Activated B cell treated with CpG ODN at 0.5 μM for 24 hours (primary cell): ENCODE data around the gene ESPNL. TPM values are rescaled to one million over a fixed set of nuclear protein-coding genes. Genes with fewer than 3 reads are reported as not detected.

ENCODE experiments used
- ATAC-seq: fragments of 200-7000 bp; cut with Tn5 transposase; one replicate; pipeline ENCODE4 v1.10.0; 2021; ENCODE audit warnings: low read depth, mild to moderate bottlenecking, moderate library complexity
- CTCF ChIA-PET: fragments of 350-600 bp; sonication (Branson Sonifier 250); formaldehyde crosslinking; loops from one replicate; lab custom pipeline; 2021; ENCODE audit warnings: antibody characterized with exemption; lab: Charles Lee
- POLR2A ChIA-PET: fragments of 350-600 bp; sonication (Branson Sonifier 250); formaldehyde crosslinking; loops from one replicate; lab custom pipeline; 2021; ENCODE audit warnings: antibody characterized with exemption; lab: Charles Lee
- DNase-seq: peaks from one replicate; pipeline ENCODE4 v3.0.0; 2022
- H3K27ac Mint-ChIP-seq: one replicate; pipeline ENCODE4 v1.8.0; 2020; ENCODE audit warnings: mixed read lengths
- H3K27me3 Mint-ChIP-seq: one replicate; pipeline ENCODE4 v1.8.0; 2021; ENCODE audit warnings: mixed read lengths
- H3K36me3 Mint-ChIP-seq: one replicate; pipeline ENCODE4 v1.8.0; 2021; ENCODE audit warnings: low read depth, mixed read lengths
- H3K4me1 Mint-ChIP-seq: one replicate; pipeline ENCODE4 v1.8.0; 2021; ENCODE audit warnings: mixed read lengths
- H3K4me3 Mint-ChIP-seq: one replicate; pipeline ENCODE4 v1.8.0; 2020; ENCODE audit warnings: mild to moderate bottlenecking, mixed read lengths
- H3K9me3 Mint-ChIP-seq: one replicate; pipeline ENCODE4 v1.8.0; 2020; ENCODE audit warnings: mixed read lengths
- CTCF ChIP-seq: fragments of 200-600 bp; IDR thresholded peaks from one replicate; pipeline ENCODE4 v1.8.0; 2022; ENCODE audit warnings: antibody characterized with exemption, mild to moderate bottlenecking
- intact Hi-C: fragments of 100-400 bp; cut with micrococcal nuclease; formaldehyde crosslinking; loops from one replicate; pipeline ENCODE4 v1.15.1; 2024
- total RNA-seq: library from RNA; stranded (reverse); gene quantifications from 2 replicates; pipeline ENCODE4 v1.2.3, GENCODE V29; 2022

Gene ESPNL
- total RNA-seq, 1 donor from 2014 or later = 0.42 TPM

- no peak for TF ChIP-seq CTCF
- POLR2A ChIA-PET = no interaction called here
- DNase-seq = no peak
Observed at GRCh38 chr2:238146884-238147544, 46.9 kb downstream of the ESPNL start.

GRCh38 chr2:238148981-238149380 is 48.8 kb downstream of the ESPNL start:
- no peaks in the 10 kb centered on the region for H3K9me3 Mint-ChIP-seq
- intact Hi-C loops = no loop called here
- no peak overlapping the region for H3K4me3 Mint-ChIP-seq
- no peaks in the 10 kb centered on the region for H3K4me1 Mint-ChIP-seq
- CTCF ChIA-PET = no interaction called here
- no peak for TF ChIP-seq CTCF
- DNase-seq (no peak), ATAC-seq (no peak)
- H3K27ac Mint-ChIP-seq = no peak overlapping the region
- H3K27me3 Mint-ChIP-seq = no peaks in the 10 kb centered on the region
- no peaks in the 10 kb centered on the region for H3K36me3 Mint-ChIP-seq
- POLR2A ChIA-PET = no interaction called here

More at GRCh38 chr2:238146884-238147544, 46.9 kb downstream of the ESPNL start:
- no peaks in the 10 kb centered on the region for H3K9me3 Mint-ChIP-seq
- no peaks in the 10 kb centered on the region for H3K36me3 Mint-ChIP-seq
- H3K4me3 Mint-ChIP-seq = no peak overlapping the region
- no peak overlapping the region for H3K27ac Mint-ChIP-seq
- H3K4me1 Mint-ChIP-seq = no peaks in the 10 kb centered on the region
- CTCF ChIA-PET = no interaction called here
- H3K27me3 Mint-ChIP-seq = no peaks in the 10 kb centered on the region
- intact Hi-C loops = no loop called here
- ATAC-seq = no peak

GRCh38 chr2:238149841-238150572 is 49.9 kb downstream of the ESPNL start:
- intact Hi-C loops = no loop called here
- no peaks in the 10 kb centered on the region for H3K9me3 Mint-ChIP-seq
- no peaks in the 10 kb centered on the region for H3K4me1 Mint-ChIP-seq
- H3K36me3 Mint-ChIP-seq = no peaks in the 10 kb centered on the region
- DNase-seq = no peak
- H3K27ac Mint-ChIP-seq = no peak overlapping the region
- H3K27me3 Mint-ChIP-seq = no peaks in the 10 kb centered on the region
- no peak for ATAC-seq
- POLR2A ChIA-PET = no interaction called here
- CTCF ChIA-PET = no interaction called here
- TF ChIP-seq CTCF = no peak
- no peak overlapping the region for H3K4me3 Mint-ChIP-seq

GRCh38 chr2:238150686-238151085 is 50.5 kb downstream of the ESPNL start:
- H3K27ac Mint-ChIP-seq = no peak overlapping the region
- no peak for ATAC-seq
- H3K9me3 Mint-ChIP-seq = no peaks in the 10 kb centered on the region
- CTCF ChIA-PET = no interaction called here
- no peaks in the 10 kb centered on the region for H3K27me3 Mint-ChIP-seq
- POLR2A ChIA-PET = no interaction called here
- H3K4me1 Mint-ChIP-seq = no peaks in the 10 kb centered on the region
- intact Hi-C loops = no loop called here
- no peak overlapping the region for H3K4me3 Mint-ChIP-seq
- H3K36me3 Mint-ChIP-seq = no peaks in the 10 kb centered on the region
- no peak for TF ChIP-seq CTCF
- no peak for DNase-seq

- H3K36me3 Mint-ChIP-seq = no peaks in the 10 kb centered on the region
- POLR2A ChIA-PET = no interaction called here
- no peak overlapping the region for H3K4me3 Mint-ChIP-seq
- no peaks in the 10 kb centered on the region for H3K4me1 Mint-ChIP-seq
- DNase-seq (no peak), ATAC-seq (no peak)
- CTCF ChIA-PET = no interaction called here
- intact Hi-C loops = no loop called here
- no peaks in the 10 kb centered on the region for H3K9me3 Mint-ChIP-seq
- H3K27ac Mint-ChIP-seq = no peak overlapping the region
- no peak for TF ChIP-seq CTCF
- H3K27me3 Mint-ChIP-seq = no peaks in the 10 kb centered on the region
Observed at GRCh38 chr2:238151205-238151604, 51.1 kb downstream of the ESPNL start.
